Activated CD4-positive, alpha-beta T cell treated with anti-CD3 and anti-CD28 coated beads, Interleukin-2, amount 50 U/mL, for 4 hours (primary cell): ENCODE results near the gene PKN3.

Source experiments
- DNase-seq, 2 experiments: peaks; one replicate each; pipeline ENCODE4 v3.0.0-alpha.2; 2020

The PKN3 gene

DNA sequence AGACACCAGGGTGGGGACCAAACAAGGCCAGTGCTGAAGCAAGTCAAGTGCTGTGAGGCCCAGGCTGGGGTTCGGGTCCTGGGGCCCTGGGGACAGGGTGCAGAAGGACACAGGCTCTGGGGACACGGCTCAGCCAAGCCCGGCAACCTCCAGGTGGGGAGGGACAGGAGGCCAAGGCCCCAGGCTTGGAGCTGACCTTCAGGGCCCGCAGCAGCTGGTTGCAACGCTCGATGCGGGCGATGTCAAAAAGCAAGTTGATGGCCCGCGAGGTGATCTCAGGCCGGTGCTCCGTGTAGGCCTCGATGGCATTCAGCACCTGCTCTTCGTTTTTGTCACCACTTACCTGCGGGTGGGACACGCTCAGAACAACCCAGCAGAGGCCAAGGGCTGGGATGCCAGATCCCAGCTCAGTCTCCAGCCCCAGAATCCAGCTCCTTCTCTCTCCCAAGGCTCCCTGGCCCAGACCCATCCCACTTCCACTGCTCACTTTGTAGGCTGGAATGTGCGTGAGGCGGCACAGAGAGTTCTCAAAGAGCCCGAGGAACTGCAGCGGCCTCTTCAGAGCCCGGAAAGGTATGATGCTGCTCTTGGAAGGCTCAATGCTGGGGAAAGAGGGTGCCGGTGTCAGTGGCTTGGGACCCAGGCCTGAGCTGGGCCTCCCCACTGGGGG is 48.8 kb downstream of the PKN3 start:
- DNase-seq, result no peak

GRCh38 chr9:128753627-128754026 is 51.3 kb downstream of the PKN3 start:
- DNase-seq, result no peak

GRCh38 chr9:128757602-128758001 is 55.3 kb downstream of the PKN3 start:
- DNase-seq, result no peak

DNA sequence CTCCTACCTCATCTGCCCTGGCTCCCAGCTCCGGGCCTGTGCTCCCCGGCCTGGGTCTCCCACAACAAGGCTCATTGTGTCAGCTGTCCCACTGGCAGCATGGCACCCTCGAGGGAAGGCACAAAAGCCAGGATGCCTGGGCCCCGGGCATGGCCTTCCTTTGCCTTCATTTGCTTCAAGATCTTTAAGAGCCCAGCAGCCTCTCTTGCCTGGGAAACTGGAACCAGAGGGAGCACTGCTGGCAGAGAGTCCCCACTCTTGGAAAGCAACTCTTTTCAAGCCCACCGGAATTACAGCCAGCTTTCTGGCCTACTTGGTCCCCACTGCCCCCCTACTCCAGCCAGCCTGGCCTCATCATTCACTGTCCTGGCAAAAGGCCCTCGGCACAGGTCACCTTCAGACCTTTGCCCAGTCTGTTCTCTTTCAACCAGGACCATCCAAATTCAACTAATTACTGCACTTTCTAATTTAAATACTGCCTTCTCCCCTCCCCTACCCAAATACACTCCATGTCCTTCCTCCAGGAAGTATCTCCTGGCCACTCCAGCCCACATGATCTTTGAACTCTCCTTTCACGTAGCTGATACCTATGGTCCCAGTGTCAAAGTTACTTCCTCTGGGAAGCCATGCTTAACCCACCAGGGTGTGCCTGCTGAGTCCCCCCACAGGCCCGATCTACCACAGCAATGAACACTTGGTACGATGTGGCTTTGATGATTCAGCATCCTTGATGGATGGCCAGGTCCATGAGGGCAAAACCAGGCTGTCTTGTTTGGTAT is 60.6 kb downstream of the PKN3 start:
- no peak for DNase-seq

- DNase-seq, result no peak
These were observed 62.1 kb downstream of the PKN3 start for GRCh38 chr9:128764361-128764760.

DNA sequence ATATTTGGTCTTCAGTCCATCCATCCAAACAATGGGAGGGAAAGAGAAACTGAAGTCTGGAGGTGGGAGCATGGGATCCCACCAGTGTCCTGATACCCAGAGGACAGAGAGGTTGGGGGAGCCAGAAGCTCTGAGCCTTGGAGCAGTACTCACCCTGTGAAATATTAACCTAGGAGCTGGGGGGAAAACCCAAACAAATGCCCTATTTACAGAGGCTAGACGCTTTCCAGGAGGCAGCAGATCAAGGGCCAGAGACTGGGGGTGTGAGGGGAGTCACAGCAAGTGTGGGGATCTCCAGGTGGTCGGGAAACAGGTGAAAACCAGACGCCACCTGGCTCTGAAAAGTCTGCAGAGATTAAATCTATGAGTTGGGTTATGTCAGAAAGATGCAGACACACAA is 63.2 kb downstream of the PKN3 start:
- no peak for DNase-seq

DNA sequence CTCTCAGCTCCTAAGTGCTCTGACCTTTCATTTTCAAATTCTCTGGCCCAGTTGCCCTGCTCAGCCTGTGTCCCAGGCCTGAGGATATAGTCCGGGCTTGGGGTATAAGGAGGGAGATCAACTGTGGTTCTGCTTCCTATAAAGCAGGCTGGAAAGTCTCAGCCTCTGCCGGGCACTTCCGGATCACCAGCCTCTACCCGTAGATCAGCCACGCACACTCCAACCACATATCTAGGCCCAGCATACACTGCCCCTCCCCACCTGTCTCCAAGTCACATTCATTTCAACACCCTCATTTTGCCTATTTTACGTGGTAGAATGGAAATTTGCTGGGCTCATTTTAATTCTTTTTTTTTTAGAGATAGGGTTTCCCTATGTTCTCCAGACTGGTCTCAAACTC is 66.3 kb downstream of the PKN3 start:
- no peak for DNase-seq
